Stimulated activated CD8-positive, alpha-beta memory T cell treated with anti-CD3 and anti-CD28 coated beads, Interleukin-12 subunit alpha, Interleukin-12 subunit beta, amount 100 ng/mL, for 4 hours (primary cell): ENCODE data around the gene C3orf22.

ENCODE experiments used
- DNase-seq: peaks from one replicate; pipeline ENCODE4 v3.0.0-alpha.2; 2020; ENCODE audit warnings: low read depth

Gene C3orf22

DNA sequence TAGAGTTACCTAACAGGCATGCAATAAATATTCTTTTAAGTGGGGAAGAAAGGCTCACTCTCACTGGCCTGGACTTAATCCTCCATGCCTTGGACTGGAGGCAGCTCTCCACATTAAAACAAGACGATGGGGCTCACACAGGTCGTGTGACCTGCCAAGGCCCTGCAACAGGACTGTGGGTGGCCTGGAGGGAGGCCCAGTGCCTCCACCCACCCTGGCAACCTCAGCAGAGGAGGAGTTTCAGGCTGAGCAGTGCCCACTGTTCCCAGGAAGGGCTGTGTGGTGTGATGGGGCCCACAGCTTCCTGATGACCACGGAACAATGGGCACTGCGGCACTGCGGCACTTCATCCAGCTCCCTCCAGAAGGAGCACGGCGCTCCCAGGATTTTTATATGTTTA, 46.7 kb downstream of the C3orf22 start:
- no peak for DNase-seq

DNA sequence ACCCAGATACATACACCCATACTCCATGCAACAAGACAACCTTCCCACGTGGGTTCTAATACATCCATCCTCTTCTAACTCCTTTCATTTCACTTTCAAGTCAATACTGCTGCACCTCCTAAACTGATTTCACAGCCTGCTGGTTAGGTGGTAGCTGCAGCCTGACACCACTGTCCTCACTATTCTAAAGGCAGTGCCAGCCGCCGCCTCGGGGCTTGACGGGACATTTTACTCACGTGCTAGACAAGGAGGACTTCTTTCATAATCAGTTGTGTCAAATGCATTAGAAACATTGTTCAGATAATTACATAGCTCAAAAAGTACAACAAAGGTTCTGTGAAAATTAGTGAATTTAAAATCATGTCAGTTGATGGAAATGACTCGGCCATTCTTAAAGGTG, 47.4 kb downstream of the C3orf22 start:
- no peak for DNase-seq

DNA sequence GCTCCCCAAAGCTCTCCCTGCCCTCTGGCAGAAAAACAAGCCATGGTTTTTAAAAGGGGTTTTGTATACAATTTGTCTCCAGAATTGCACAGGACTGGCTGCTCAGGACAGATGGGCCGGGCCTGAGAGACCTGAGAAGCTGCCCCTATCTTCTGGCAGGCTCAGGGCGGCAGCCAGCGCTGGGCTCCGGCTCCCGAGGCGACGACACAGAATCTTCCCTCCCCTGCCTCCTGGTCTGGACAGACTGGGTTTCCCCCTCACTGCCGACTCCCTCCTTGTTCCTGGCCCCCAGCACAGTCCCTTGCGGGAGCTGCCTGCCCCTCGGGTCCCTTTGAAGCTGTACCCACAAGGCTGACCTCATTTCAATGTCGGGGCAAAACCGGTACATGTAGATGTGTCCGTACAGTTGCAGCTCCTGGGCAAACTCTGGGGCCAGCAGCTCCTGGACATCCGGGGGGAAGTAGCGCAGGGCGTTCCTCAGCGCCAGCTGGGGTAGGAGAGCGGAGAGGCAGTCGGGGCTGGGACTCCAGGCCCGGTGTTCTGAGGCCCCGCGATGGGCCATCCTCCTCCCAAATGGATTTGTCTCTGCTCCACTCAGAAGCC, 48.3 kb downstream of the C3orf22 start:
- DNase-seq, result no peak

DNA sequence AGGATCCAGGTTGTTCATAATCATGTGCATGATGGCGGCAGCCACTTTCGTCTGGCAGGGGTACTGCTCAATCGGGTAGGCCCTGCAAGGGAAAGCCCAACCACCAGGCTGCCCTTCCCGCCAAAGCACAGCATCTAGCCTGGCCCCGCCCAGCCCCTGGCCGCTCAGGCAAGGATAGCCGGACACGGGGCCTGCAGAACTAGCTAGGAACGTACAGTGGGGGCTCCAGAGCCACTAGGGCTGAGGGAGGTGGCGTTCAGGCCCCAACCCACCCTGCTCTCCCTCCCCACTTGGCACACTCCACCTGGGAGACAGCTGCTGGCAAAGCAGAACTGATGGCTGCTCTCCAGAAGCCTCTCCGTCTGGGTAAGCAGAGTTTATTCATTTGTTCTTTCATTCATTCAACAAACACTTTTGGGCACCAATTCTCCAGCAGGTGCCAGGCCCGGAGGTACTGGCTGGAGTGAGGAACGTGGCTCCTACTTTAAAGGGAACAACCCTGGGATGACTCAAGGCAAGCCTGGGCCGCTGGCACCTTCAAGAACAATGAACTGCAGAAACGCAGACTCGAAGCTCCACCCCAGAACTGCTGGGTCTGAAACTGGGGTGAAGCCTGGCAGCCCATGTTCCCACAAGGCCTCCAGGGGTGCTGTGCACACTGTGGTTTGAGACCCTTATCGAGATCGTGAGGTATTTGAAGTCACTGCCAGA, 49.0 kb downstream of the C3orf22 start:
- DNase-seq, result no peak

DNA sequence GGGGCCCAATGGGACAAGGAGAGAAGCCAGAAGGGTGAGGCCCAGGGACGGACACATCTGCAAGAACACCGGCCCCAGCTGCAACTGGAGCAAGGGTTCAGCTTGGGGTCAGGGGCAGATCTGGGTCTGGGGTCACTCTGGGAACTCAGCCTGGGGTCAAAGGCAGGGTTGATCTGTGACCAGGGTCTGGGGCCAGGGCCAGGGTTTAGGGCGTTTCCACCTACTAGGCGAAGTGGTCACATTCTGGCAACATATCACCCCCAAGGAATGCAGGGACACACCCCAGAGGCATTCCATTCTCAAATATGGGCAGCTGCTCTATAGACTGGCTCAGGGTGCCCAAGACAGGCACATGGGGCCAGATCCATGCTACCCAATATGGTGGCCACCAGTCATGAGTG, 50.2 kb downstream of the C3orf22 start:
- no peak for DNase-seq

DNA sequence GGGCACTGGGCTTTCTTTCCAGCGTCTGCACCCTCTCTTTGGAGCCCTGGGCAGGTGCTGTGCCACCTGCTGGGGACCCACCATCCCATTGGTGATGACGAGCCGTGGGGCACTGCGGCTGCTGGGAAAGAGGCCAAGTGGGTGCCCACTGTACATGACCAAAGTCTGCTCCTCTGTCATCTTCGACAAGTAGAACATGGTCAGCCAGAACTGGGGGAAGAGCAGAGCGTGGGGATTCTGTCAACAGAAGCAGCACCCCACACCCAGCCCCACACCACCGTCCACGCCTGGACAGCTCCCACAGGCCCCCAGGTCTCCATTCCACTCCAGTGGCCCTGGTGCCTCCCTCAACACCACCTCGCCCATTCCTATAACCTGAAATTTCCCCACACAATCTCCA, 50.8 kb downstream of the C3orf22 start:
- DNase-seq, result no peak

DNA sequence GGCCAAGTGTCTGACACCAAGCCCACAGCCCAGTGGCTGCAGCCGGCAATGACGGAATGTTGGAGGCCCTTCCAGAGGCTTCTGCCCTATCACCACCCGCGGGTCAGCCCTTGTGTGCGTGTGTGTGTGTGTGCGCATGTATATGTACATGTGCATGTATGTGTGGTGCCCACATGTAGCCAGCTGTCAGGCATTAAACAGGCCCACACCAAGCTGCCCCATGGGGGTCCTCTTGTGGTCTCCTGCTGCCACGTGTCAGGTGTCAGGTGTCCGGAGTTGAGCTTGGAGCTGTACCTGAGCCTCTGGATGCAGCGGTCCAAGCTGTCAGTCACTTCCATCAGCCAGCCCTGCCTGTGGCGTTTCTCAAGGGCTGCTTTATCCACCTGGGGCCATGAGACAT, 55.0 kb downstream of the C3orf22 start:
- DNase-seq, result no peak

DNA sequence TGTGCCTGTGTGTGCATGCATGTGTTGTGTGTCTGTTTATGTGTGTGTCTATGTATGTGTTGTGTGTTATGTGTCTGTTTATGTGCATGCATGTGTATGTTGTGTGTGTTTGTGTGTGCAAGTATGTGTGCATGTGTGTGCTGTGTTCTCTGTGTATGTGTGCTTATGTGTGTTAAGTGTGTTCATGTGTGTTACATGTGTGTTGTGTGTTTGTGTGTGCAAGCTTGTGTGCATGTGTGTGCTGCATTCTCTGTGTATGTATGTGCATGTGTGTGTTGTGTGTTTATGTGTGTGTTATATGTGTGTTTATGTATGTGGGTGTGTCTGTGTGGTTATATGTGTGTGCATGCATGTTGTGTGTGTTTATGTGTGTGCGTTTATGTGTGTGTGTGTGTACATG, 56.1 kb downstream of the C3orf22 start:
- DNase-seq, result no peak

DNA sequence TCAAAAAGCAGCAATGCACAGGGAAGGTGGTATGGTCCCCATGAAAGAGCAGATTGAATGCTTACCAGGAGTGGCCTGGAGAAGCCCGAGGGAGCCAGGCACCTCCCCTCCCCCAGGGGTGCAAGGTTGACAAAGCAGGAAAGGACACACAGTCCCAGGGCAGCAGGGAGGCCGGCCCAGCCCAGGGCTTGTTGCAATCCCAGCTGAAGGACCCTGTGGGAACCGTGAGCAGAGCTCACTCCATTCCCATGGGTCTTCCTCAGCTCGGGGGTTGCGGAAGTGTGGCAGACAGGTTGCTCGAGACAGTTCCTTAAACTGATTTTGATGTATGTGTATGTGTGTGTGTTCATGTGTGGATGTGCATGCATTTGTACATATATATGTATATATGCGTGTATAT, 57.0 kb downstream of the C3orf22 start:
- no peak for DNase-seq

DNA sequence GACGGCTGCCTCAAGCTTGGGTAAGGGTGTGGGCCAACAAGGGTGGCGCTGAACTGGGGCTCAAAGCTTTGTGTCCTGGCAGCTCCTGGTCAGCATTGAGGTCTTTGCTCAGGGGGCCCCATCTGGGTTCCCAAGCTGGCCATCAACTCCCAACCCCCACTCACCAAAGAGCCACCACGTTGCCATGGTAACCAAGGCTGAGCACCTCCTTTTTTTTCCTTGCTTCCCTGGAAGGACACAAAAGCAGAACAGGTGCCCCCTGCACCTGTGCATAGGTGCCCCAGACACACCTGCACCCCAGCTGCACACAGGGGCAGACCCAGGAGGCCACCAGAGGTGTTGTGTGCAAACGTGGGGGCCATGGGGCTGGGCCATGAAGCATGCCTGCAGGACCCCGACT, 57.7 kb downstream of the C3orf22 start:
- DNase-seq, result no peak

DNA sequence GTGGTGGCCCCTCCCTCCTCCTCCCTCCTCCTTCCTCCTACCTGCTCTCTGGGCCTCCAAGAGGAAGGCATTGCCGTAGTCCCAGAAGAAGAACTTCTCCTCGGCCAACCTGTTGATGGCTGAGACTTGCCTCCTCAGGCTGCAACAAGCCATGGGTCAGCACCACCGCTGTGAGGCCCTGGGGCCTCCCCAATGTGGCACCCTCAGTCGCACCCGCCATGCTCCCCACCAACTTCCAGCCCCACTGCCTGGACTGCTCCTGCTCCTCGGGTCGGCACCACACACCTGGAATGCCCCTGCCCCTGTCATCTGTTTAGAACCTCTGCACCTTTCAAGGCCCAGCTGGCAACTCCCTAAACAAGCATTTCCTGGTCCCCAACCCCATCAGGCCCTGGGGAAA, 58.7 kb downstream of the C3orf22 start:
- DNase-seq, result no peak
